Measurements from ENCODE around the gene PI16. TPM values are rescaled to one million over a fixed set of nuclear protein-coding genes. Genes with fewer than 3 reads are reported as not detected.

Gene PI16
- total RNA-seq, 2 experiments from 2014 or later = not detected

DNA sequence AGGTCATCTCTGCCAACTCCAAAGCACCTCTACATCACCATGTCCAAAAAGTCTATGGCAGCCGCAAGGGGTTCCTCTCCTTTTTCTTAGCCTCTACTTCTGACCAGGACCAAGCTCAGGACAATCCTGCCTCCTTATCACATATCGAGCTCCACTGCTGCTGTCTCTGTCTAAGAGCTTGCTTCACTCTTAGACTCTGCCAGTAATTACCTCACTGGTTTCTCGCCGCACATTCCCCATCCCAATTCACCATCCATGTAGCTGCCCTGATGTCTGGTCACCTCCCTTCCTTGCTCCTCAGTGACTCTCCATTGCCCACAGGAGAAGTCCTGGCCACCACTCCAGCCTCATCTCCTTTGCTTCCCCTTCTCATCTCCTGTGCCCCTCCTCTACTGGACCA lies 24.1 kb upstream of the PI16 start:
- ATAC-seq = no peak
- ChIA-PET CTCF (no interaction called here), POLR2A (no interaction called here)
- no peaks in the 10 kb centered on the region for H3K36me3 Mint-ChIP-seq (ENCODE audit: low read depth)
- intact Hi-C loops (cut with micrococcal nuclease) = no loop called here
- H3K4me1 Mint-ChIP-seq (ENCODE audit: low read depth) = peaks cover 7% of the 10 kb centered on the region
- TF ChIP-seq, protein P1, sequence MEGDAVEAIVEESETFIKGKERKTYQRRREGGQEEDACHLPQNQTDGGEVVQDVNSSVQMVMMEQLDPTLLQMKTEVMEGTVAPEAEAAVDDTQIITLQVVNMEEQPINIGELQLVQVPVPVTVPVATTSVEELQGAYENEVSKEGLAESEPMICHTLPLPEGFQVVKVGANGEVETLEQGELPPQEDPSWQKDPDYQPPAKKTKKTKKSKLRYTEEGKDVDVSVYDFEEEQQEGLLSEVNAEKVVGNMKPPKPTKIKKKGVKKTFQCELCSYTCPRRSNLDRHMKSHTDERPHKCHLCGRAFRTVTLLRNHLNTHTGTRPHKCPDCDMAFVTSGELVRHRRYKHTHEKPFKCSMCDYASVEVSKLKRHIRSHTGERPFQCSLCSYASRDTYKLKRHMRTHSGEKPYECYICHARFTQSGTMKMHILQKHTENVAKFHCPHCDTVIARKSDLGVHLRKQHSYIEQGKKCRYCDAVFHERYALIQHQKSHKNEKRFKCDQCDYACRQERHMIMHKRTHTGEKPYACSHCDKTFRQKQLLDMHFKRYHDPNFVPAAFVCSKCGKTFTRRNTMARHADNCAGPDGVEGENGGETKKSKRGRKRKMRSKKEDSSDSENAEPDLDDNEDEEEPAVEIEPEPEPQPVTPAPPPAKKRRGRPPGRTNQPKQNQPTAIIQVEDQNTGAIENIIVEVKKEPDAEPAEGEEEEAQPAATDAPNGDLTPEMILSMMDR (IDR thresholded peaks at IDR 0.05) = no peak
- H3K27ac Mint-ChIP-seq = no peak overlapping the region
- H3K27me3 Mint-ChIP-seq = no peaks in the 10 kb centered on the region
- no peak for DNase-seq
- no peaks in the 10 kb centered on the region for H3K9me3 Mint-ChIP-seq
- H3K4me3 Mint-ChIP-seq = no peak overlapping the region

DNA sequence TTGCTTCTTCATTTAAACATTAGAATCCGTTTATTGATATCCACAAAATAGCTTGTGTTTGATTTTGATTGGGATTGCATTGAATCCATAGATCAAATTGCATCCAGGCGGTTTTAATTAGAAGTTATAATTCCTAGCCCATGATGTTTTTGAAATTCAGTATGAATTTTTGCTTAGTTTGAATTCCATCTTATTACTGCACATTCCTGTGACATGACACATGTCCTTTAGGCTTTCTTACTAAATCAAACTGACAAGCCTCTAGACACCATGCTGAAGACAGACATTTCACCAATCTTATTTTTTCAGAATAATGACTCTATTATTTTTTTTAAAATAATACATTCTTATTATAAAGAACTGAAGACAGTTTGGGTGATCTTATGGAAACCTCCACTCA lies 21.4 kb upstream of the PI16 start:
- DNase-seq = no peak
- H3K4me1 Mint-ChIP-seq (ENCODE audit: low read depth) = no peaks in the 10 kb centered on the region
- no peak overlapping the region for H3K4me3 Mint-ChIP-seq
- ATAC-seq = no peak
- no peak overlapping the region for H3K27ac Mint-ChIP-seq
- no peaks in the 10 kb centered on the region for H3K36me3 Mint-ChIP-seq (ENCODE audit: low read depth)
- CTCF ChIA-PET = interaction anchor here (0.9 to 1.2 kb wide), 2 partner anchors 22 to 228 kb away, joined by 3 read pairs; partner anchors contain the start of gene PI16
- POLR2A ChIA-PET = no interaction called here
- TF ChIP-seq, protein P1 (IDR thresholded peaks at IDR 0.05) = no peak
- no peaks in the 10 kb centered on the region for H3K9me3 Mint-ChIP-seq
- H3K27me3 Mint-ChIP-seq = no peaks in the 10 kb centered on the region
- intact Hi-C loops (cut with micrococcal nuclease) = no loop called here

DNA sequence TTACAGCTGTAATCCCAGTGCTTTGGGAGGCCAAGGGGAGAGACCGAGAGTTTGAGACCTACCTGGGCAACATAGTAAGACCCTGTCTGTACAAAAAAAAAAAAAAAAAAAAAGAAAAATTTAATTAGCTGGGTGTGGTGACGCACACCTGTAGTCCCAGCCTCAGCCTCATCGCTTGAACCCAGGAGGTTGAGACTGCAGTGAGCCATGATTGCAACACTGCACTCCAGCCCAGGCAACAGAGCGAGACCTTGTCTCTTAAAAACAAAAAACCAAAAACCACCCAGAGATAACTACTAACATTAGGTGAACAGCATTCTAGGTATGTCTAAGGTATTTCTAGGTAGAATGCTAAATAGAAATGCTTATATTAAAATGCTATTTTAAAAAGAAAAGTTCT lies 21.0 kb upstream of the PI16 start:
- Mint-ChIP-seq H3K36me3 (ENCODE audit: low read depth) (no peaks in the 10 kb centered on the region), H3K27ac (no peak overlapping the region), H3K27me3 (no peaks in the 10 kb centered on the region), H3K9me3 (no peaks in the 10 kb centered on the region), H3K4me1 (ENCODE audit: low read depth) (no peaks in the 10 kb centered on the region), H3K4me3 (no peak overlapping the region)
- ChIA-PET CTCF (interaction anchor here (0.9 kb wide), 1 partner anchor 227 kb away, joined by 3 read pairs; no protein-coding TSS in a partner anchor), POLR2A (no interaction called here)
- DNase-seq (no peak), ATAC-seq (no peak)
- intact Hi-C loops (cut with micrococcal nuclease) = no loop called here
- TF ChIP-seq, protein P1 (IDR thresholded peaks at IDR 0.05) = no peak

DNA sequence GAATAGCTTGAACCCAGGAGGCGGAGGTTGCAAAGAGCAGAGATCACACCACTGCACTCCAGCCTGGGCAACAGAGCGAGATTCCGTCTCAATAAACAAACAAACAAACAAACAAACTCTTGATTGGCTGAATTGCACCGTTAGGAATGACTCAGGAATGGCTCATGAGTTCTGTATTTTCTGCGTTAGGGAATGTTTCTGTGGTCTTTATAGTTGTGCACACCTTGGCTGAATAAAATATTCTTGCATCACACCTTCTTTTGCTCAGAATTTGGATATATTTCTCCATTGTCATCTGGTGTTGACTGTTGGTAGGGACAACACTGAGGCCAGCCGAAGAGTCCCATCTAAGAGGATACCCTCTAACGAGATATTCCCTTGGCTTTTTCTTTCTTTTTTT lies 19.6 kb upstream of the PI16 start:
- ATAC-seq = no peak
- no peaks in the 10 kb centered on the region for H3K27me3 Mint-ChIP-seq
- TF ChIP-seq, protein P1 (IDR thresholded peaks at IDR 0.05) = no peak
- no peaks in the 10 kb centered on the region for H3K36me3 Mint-ChIP-seq (ENCODE audit: low read depth)
- H3K4me3 Mint-ChIP-seq = no peak overlapping the region
- ChIA-PET POLR2A (interaction anchor here (0.6 kb wide), 1 partner anchor 15 kb away, joined by 3 read pairs; no protein-coding TSS in a partner anchor), CTCF (interaction anchor here (0.7 to 1.3 kb wide), 2 partner anchors 21 to 24 kb away, joined by 3 to 4 read pairs; no protein-coding TSS in a partner anchor)
- H3K4me1 Mint-ChIP-seq (ENCODE audit: low read depth) = no peaks in the 10 kb centered on the region
- no peak overlapping the region for H3K27ac Mint-ChIP-seq
- DNase-seq = no peak
- intact Hi-C loops (cut with micrococcal nuclease) = no loop called here
- no peaks in the 10 kb centered on the region for H3K9me3 Mint-ChIP-seq

DNA sequence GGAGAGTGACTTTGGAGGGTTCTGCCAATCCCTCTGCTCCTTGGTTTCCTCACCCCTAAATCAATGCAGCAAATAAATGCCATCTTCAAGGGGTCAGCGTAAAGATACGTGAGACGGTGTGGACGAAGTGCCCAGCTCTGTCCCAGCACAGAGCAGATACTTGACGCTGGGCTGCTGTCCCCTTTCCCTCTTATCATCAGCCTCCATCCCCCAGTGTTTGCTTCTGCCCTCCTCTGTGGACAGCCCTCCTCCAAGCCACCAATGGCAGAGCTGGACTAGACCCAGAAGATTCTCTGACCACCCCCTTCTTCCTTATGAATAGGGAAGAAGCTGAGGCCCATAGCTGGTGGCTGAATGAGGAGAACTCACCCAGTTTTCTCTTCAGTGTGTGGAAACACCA lies 17.7 kb upstream of the PI16 start:
- Mint-ChIP-seq H3K27me3 (no peaks in the 10 kb centered on the region), H3K36me3 (ENCODE audit: low read depth) (no peaks in the 10 kb centered on the region), H3K9me3 (no peaks in the 10 kb centered on the region), H3K4me3 (no peak overlapping the region), H3K4me1 (ENCODE audit: low read depth) (no peaks in the 10 kb centered on the region), H3K27ac (no peak overlapping the region)
- ATAC-seq (no peak), DNase-seq (no peak)
- intact Hi-C loops (cut with micrococcal nuclease) = no loop called here
- POLR2A ChIA-PET = interaction anchor here (0.9 kb wide), 2 partner anchors 48 to 51 kb away, joined by 3 read pairs; partner anchors contain the start of gene C6orf89
- CTCF ChIA-PET = interaction anchor here (1.0 to 1.7 kb wide), 2 partner anchors 39 to 51 kb away, joined by 4 to 5 read pairs; partner anchors contain the start of gene C6orf89
- TF ChIP-seq, protein P1 (IDR thresholded peaks at IDR 0.05) = no peak

Data from activated CD8-positive, alpha-beta T cell treated with anti-CD3 and anti-CD28 coated beads for 36 hours (primary cell).